ENCODE data around the gene NDUFA7. TPM values are rescaled to one million over a fixed set of nuclear protein-coding genes. Genes with fewer than 3 reads are reported as not detected.
"Not testable (repeated sequence)": the region's sequence is repeated elsewhere in the genome, so short reads cannot be mapped to it uniquely, and the experiment has no call there.

Gene NDUFA7
- polyA plus RNA-seq, 3 donors, result 49.9 to 153 (median 133) TPM

GRCh38 chr19:8265872-8266271 is 55.3 kb downstream of the NDUFA7 start:
- Histone ChIP-seq H3K36me3 (replicated peaks in 1 of 2; ENCODE audit: control insufficient read depth in 1 of 2, insufficient read depth in 2 of 2, low read length in 2 of 2) (no peaks in the 10 kb centered on the region), H3K79me2 (ENCODE audit: insufficient read depth, low read length) (no peaks in the 10 kb centered on the region), H3K4me1 (ENCODE audit: control insufficient read depth in 1 of 2, insufficient read depth in 2 of 2, low read length in 2 of 2) (peaks cover 4 to 6% of the 10 kb centered on the region in 2 donors), H3K4me2 (replicated peaks; ENCODE audit: extremely low read depth, low read length, poor library complexity, severe bottlenecking) (no peak overlapping the region), H2AFZ (ENCODE audit: insufficient read depth, low read depth, low read length, poor library complexity, severe bottlenecking) (no peak overlapping the region), H4K20me1 (ENCODE audit: insufficient read depth, low read length) (no peaks in the 10 kb centered on the region), H3K9me3 (replicated peaks in 1 of 2; ENCODE audit: control insufficient read depth in 1 of 2, insufficient read depth in 1 of 2, low read length in 2 of 2) (no peaks in the 10 kb centered on the region), H3K9ac (ENCODE audit: insufficient read depth, low read length, poor library complexity, severe bottlenecking) (no peak overlapping the region), H3K27ac (ENCODE audit: low read depth in 1 of 2, low read length in 2 of 2) (no peak overlapping the region), H3K4me3 (replicated peaks in 1 of 3; ENCODE audit: low read depth in 2 of 3, low read length in 3 of 3) (no peak overlapping the region), H3K27me3 (ENCODE audit: control insufficient read depth in 2 of 2, insufficient read depth in 2 of 2, low read length in 2 of 2) (peaks cover 0 to 6% of the 10 kb centered on the region in 2 donors)
- H3K4me3 Mint-ChIP-seq, result no peak overlapping the region
- DNase-seq, result no peak
- H3K9me3 Mint-ChIP-seq, result peaks cover 0 to 3% (median 0%) of the 10 kb centered on the region in 7 donors
- intact Hi-C loops (cut with micrococcal nuclease), result loop anchor here in 1 of 2 donors (5.0 kb wide), 1 partner anchor 56 kb away; the partner anchor contains the start of genes NDUFA7 and RPS28
- TF ChIP-seq, protein P1, sequence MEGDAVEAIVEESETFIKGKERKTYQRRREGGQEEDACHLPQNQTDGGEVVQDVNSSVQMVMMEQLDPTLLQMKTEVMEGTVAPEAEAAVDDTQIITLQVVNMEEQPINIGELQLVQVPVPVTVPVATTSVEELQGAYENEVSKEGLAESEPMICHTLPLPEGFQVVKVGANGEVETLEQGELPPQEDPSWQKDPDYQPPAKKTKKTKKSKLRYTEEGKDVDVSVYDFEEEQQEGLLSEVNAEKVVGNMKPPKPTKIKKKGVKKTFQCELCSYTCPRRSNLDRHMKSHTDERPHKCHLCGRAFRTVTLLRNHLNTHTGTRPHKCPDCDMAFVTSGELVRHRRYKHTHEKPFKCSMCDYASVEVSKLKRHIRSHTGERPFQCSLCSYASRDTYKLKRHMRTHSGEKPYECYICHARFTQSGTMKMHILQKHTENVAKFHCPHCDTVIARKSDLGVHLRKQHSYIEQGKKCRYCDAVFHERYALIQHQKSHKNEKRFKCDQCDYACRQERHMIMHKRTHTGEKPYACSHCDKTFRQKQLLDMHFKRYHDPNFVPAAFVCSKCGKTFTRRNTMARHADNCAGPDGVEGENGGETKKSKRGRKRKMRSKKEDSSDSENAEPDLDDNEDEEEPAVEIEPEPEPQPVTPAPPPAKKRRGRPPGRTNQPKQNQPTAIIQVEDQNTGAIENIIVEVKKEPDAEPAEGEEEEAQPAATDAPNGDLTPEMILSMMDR (IDR thresholded peaks at IDR 0.05), result no peak
- no CpG with 5 or more reads among the region's 3 CpGs for WGBS (ENCODE audit: insufficient coverage)
- H3K27ac Mint-ChIP-seq, result no peak overlapping the region
- peaks cover 18 to 49% (median 39%) of the 10 kb centered on the region in 3 donors for H3K27me3 Mint-ChIP-seq (ENCODE audit: low read depth in 3 of 3)
- peaks cover 10% of the 10 kb centered on the region for H3K4me1 Mint-ChIP-seq
- no peaks in the 10 kb centered on the region for H3K36me3 Mint-ChIP-seq

DNA sequence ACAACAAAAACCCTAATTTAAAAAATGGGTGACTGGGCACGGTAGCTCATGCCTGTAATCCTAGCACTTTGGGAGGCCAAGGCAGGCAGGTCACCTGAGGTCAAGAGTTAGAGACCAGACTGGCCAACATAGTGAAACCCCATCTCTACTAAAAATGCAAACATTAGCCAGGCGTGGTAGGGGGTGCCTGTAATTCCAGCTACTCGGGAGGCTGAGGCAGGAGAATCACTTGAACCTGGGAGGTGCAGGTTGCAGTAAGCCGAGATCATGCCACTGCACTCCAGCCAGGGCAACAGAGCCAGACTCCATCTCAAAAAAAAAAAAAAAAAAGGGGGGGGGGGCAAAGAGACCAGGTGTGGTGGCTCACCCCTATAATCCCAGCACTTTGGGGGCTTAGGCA is 56.9 kb downstream of the NDUFA7 start:
- WGBS (ENCODE audit: insufficient coverage), result 88% methylated on average over 1 of the region's 4 CpGs
- intact Hi-C loops (cut with micrococcal nuclease); H3K4me3 ChIP-seq (replicated peaks in 1 of 3; ENCODE audit: low read depth in 2 of 3, low read length in 3 of 3); H3K27me3 ChIP-seq (ENCODE audit: control insufficient read depth in 2 of 2, insufficient read depth in 2 of 2, low read length in 2 of 2); H3K4me1 Mint-ChIP-seq; H2AFZ ChIP-seq (ENCODE audit: insufficient read depth, low read depth, low read length, poor library complexity, severe bottlenecking); H4K20me1 ChIP-seq (ENCODE audit: insufficient read depth, low read length); H3K9ac ChIP-seq (ENCODE audit: insufficient read depth, low read length, poor library complexity, severe bottlenecking); DNase-seq; H3K9me3 Mint-ChIP-seq; H3K9me3 ChIP-seq (replicated peaks in 1 of 2; ENCODE audit: control insufficient read depth in 1 of 2, insufficient read depth in 1 of 2, low read length in 2 of 2); H3K36me3 Mint-ChIP-seq; H3K27ac Mint-ChIP-seq; H3K27ac ChIP-seq (ENCODE audit: low read depth in 1 of 2, low read length in 2 of 2); H3K4me3 Mint-ChIP-seq; H3K79me2 ChIP-seq (ENCODE audit: insufficient read depth, low read length); H3K4me2 ChIP-seq (replicated peaks; ENCODE audit: extremely low read depth, low read length, poor library complexity, severe bottlenecking); H3K36me3 ChIP-seq (replicated peaks in 1 of 2; ENCODE audit: control insufficient read depth in 1 of 2, insufficient read depth in 2 of 2, low read length in 2 of 2); H3K4me1 ChIP-seq (ENCODE audit: control insufficient read depth in 1 of 2, insufficient read depth in 2 of 2, low read length in 2 of 2): not testable (repeated sequence)
- H3K27me3 Mint-ChIP-seq (ENCODE audit: low read depth in 3 of 3), result peaks cover 15 to 51% (median 45%) of the 10 kb centered on the region in 3 donors

Data from CD14-positive monocyte (primary cell).